SK-N-SH (cell line): ENCODE results near the gene TMUB1. TPM values are rescaled to one million over a fixed set of nuclear protein-coding genes. Genes with fewer than 3 reads are reported as not detected.

ENCODE experiments used
- CTCF ChIA-PET: fragments of 300-600, 350-600 bp; formaldehyde crosslinking; extraction: SDS; loops from one replicate; lab custom pipeline; 2021; lab: Yijun Ruan, JAX
- POLR2A ChIA-PET: fragments of 350-600 bp; sonication (Branson Sonifier 250); formaldehyde crosslinking; extraction: SDS; loops from one replicate; lab custom pipeline; 2020; ENCODE audit warnings: antibody characterized with exemption, inconsistent platforms; lab: Yijun Ruan, JAX
- DNase-seq: peaks from one replicate; pipeline ENCODE4 v3.0.0; 2012
- H2AFZ ChIP-seq: fragments of 200-600 bp; sonication (generic); 2 replicates; pipeline ENCODE4 v1.8.1; 2016; ENCODE audit warnings: antibody characterized with exemption, mild to moderate bottlenecking, low read depth
- H3F3A ChIP-seq: fragments of 200-600 bp; sonication (generic); replicated peaks from 2 replicates; pipeline ENCODE3; 2016; ENCODE audit warnings: antibody characterized with exemption, mild to moderate bottlenecking; ENCODE audit not compliant: insufficient read depth
- H3K27ac ChIP-seq, 2 experiments: fragments of 200-500 bp in 1 of 2; fragments of 200-600 bp in 1 of 2; sonication (Bioruptor generic) in 1 of 2; sonication (generic), shearing (Covaris generic) in 1 of 2; 2 replicates each; pipeline versions ENCODE4 v1.5.1 to v1.6.1; 2014 to 2016; ENCODE audit warnings: low read depth in 2 of 2, inconsistent platforms in 1 of 2, low read length in 1 of 2, mild to moderate bottlenecking in 1 of 2, mixed read lengths in 1 of 2
- H3K27me3 ChIP-seq: fragments of 200-600 bp; sonication (generic), shearing (Covaris generic); 2 replicates; pipeline ENCODE4 v1.6.1; 2016; ENCODE audit warnings: mixed run types; ENCODE audit not compliant: insufficient read depth
- H3K36me3 ChIP-seq, 2 experiments: fragments of 200-500 bp in 1 of 2; fragments of 200-600 bp in 1 of 2; sonication (Bioruptor generic) in 1 of 2; sonication (generic) in 1 of 2; replicated peaks in 1 of 2; 2 replicates each; pipeline versions ENCODE3 to v1.5.1; 2014 to 2016; ENCODE audit warnings: low read length in 1 of 2, mild to moderate bottlenecking in 1 of 2; ENCODE audit not compliant: insufficient read depth in 2 of 2, control insufficient read depth in 1 of 2
- H3K4me1 ChIP-seq, 2 experiments: fragments of 200-500 bp in 1 of 2; fragments of 200-600 bp in 1 of 2; sonication (Bioruptor generic) in 1 of 2; sonication (generic), shearing (Covaris generic) in 1 of 2; 2 replicates each; pipeline versions ENCODE4 v1.5.1 to v1.6.1; 2014 to 2016; ENCODE audit warnings: low read depth in 1 of 2, low read length in 1 of 2, mixed run types in 1 of 2; ENCODE audit not compliant: insufficient read depth in 2 of 2, control insufficient read depth in 1 of 2
- H3K4me2 ChIP-seq: fragments of 200-600 bp; sonication (generic), shearing (Covaris generic); 2 replicates; pipeline ENCODE4 v1.6.1; 2017; ENCODE audit warnings: mixed run types
- H3K4me3 ChIP-seq, 2 experiments: fragments of 200-500 bp in 1 of 2; fragments of 200-600 bp in 1 of 2; sonication (Bioruptor generic) in 1 of 2; sonication (generic), shearing (Covaris generic) in 1 of 2; 2 replicates each; pipeline versions ENCODE4 v1.5.1 to v1.8.1; 2014 to 2016; ENCODE audit warnings: low read depth in 2 of 2, inconsistent platforms in 1 of 2, low read length in 1 of 2, mild to moderate bottlenecking in 1 of 2, mixed read lengths in 1 of 2, moderate library complexity in 1 of 2
- H3K79me2 ChIP-seq: fragments of 200-600 bp; sonication (generic); 2 replicates; pipeline ENCODE4 v1.8.1; 2017; ENCODE audit warnings: mild to moderate bottlenecking; ENCODE audit not compliant: insufficient read depth
- H3K9ac ChIP-seq: fragments of 200-600 bp; sonication (generic); 2 replicates; pipeline ENCODE4 v1.6.1; 2017; ENCODE audit warnings: mixed run types
- H3K9me2 ChIP-seq: fragments of 200-600 bp; sonication (generic); 2 replicates; pipeline ENCODE4 v1.6.1; 2017; ENCODE audit warnings: mixed run types
- H3K9me3 ChIP-seq: fragments of 200-600 bp; sonication (generic); 2 replicates; pipeline ENCODE4 v1.6.1; 2017; ENCODE audit warnings: mixed run types, mild to moderate bottlenecking, moderate library complexity
- H4K20me1 ChIP-seq: fragments of 200-600 bp; sonication (generic); 2 replicates; pipeline ENCODE4 v1.6.1; 2017; ENCODE audit warnings: mild to moderate bottlenecking, mixed run types; ENCODE audit not compliant: insufficient read depth
- CHD2 ChIP-seq: fragments of 150-350 bp; IDR thresholded peaks from 2 replicates; pipeline ENCODE4 v1.6.1; 2018; ENCODE audit warnings: low read length; ENCODE audit not compliant: partially characterized antibody
- EP300 ChIP-seq, 2 experiments: IDR thresholded peaks; 2 replicates each; pipeline versions ENCODE4 v1.4.0 to v1.6.1; 2012; ENCODE audit warnings: borderline replicate concordance in 1 of 2, low read depth in 1 of 2, low read length in 1 of 2
- EZH2phosphoT487 ChIP-seq: fragments of 200-600 bp; sonication (generic); IDR thresholded peaks from 2 replicates; pipeline ENCODE4 v1.6.1; 2017; ENCODE audit warnings: low read depth, mixed run types, mild to moderate bottlenecking, antibody characterized with exemption, moderate library complexity, borderline replicate concordance
- GABPA ChIP-seq: IDR thresholded peaks from 2 replicates; pipeline ENCODE4 v1.4.0; 2012; ENCODE audit warnings: low read depth, mild to moderate bottlenecking
- GATA2 ChIP-seq: sonication (generic); formaldehyde crosslinking; IDR thresholded peaks from 2 replicates; pipeline ENCODE4 v1.5.0; 2020; ENCODE audit warnings: mild to moderate bottlenecking, missing genetic modification reagents
- MXI1 ChIP-seq: IDR thresholded peaks from 2 replicates; pipeline ENCODE4 v1.6.1; 2012; ENCODE audit warnings: mild to moderate bottlenecking, low read depth, low read length, improper control_type of control experiment
- NFIC ChIP-seq: IDR thresholded peaks from 2 replicates; pipeline ENCODE4 v1.4.0; 2012; ENCODE audit warnings: borderline replicate concordance
- NRF1 ChIP-seq: IDR thresholded peaks from 2 replicates; pipeline ENCODE4 v1.6.1; 2012; ENCODE audit warnings: low read depth, mild to moderate bottlenecking, low read length
- RFX5 ChIP-seq: IDR thresholded peaks from 2 replicates; pipeline ENCODE4 v1.6.1; 2012; ENCODE audit warnings: mild to moderate bottlenecking, improper control_type of control experiment, low read length
- TCF12 ChIP-seq: IDR thresholded peaks from 2 replicates; pipeline ENCODE4 v1.4.0; 2012
- YY1 ChIP-seq: IDR thresholded peaks from 2 replicates; pipeline ENCODE4 v1.4.0; 2012; ENCODE audit warnings: low read depth, mild to moderate bottlenecking
- WGBS: methylation state at CpG from one replicate; pipeline ENCODE4 v1.1.6; 2017; ENCODE audit warnings: low lambda C conversion rate; 5-methylcytosine and 5-hydroxymethylcytosine counted together
- polyA plus RNA-seq, 3 experiments: library from polyadenylated mRNA; depleted of rRNA; stranded (reverse); fragments of >200 nt; gene quantifications; 2 replicates each; pipeline ENCODE4 v1.2.3, GENCODE V29; 2012
- TF ChIP-seq, protein P1 (sequence below): IDR thresholded peaks from 2 replicates; pipeline ENCODE4 v1.4.0; 2012; ENCODE audit warnings: low read depth
- TF ChIP-seq, protein P2 (sequence below): fragments of 200-600 bp; sonication (generic); IDR thresholded peaks from 2 replicates; pipeline ENCODE4 v1.6.1; 2017; ENCODE audit warnings: antibody characterized with exemption, mild to moderate bottlenecking, moderate library complexity
- TF ChIP-seq, protein P3 (sequence below): IDR thresholded peaks from 2 replicates; pipeline ENCODE4 v1.6.1; 2012; ENCODE audit warnings: mild to moderate bottlenecking, low read depth, low read length, moderate library complexity
- TF ChIP-seq, protein P4 (sequence below): fragments of 150-350 bp; IDR thresholded peaks from 2 replicates; pipeline ENCODE4 v1.6.1; 2017; ENCODE audit warnings: antibody characterized with exemption, low read length, low read depth, borderline replicate concordance
- TF ChIP-seq, protein P5 (sequence below): fragments of 150-350 bp; IDR thresholded peaks from 2 replicates; pipeline ENCODE4 v1.6.1; 2016; ENCODE audit warnings: mild to moderate bottlenecking, low read depth, low read length

Gene TMUB1
- polyA plus RNA-seq, 1 of the 3 experiments (the other 2 are of a cell fraction) = 60.6 TPM

DNA sequence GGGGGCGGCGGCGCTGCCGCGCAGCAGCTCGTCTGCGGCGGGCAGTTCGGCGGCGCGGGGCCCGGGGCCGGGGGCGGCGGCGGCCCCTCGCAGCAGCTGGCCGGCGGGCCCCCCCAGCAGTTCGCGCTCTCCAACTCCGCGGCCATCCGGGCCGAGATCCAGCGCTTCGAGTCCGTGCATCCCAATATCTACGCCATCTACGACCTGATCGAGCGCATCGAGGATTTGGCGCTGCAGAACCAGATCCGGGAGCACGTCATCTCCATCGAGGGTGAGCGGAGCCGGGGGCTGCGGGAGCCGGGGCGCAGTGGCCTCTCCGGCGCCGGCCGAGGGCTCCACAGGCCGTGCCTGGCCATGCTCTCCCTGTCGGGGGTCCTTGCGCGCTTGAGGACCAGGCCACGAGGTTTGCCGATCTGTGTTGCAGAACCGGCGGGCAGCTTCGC is 3.5 kb upstream of the TMUB1 start:
- peak overlapping the region; percentile 88 for H3K9ac ChIP-seq
- H3K4me2 ChIP-seq = peak overlapping the region; percentile 99
- no peaks in the 10 kb centered on the region for H3K9me2 ChIP-seq
- TF ChIP-seq, protein P1, sequence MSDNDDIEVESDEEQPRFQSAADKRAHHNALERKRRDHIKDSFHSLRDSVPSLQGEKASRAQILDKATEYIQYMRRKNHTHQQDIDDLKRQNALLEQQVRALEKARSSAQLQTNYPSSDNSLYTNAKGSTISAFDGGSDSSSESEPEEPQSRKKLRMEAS = no peak
- TF ChIP-seq GATA2 (CRISPR knock-in tag) = 0 out of 2 replicates have a peak, but pooled peaks have one; percentile 42
- TF ChIP-seq, all 33 proteins: peak for 1
- Histone ChIP-seq H3F3A (peaks cover 20% of the 10 kb centered on the region), H3K4me1 (peaks cover 25 to 49% of the 10 kb centered on the region in 2 experiments), H3K4me3 (peak overlapping the region; percentile 90 to 100), H3K36me3 (peaks cover 0 to 8% of the 10 kb centered on the region in 2 experiments), H3K79me2 (peaks cover 64% of the 10 kb centered on the region), H3K27me3 (no peaks in the 10 kb centered on the region), H3K27ac (peak overlapping the region; percentile 58 to 87; a peak in 3 of 4 replicates), H4K20me1 (peaks cover 44% of the 10 kb centered on the region), H2AFZ (no peak overlapping the region), H3K9me3 (no peaks in the 10 kb centered on the region)
- DNase-seq = peak; percentile 77
- POLR2A ChIA-PET = interaction anchor here (0.7 to 1.3 kb wide), 3 partner anchors 9 to 74 kb away, joined by 3 to 4 read pairs (median 3); no protein-coding TSS in a partner anchor
- 2% methylated on average over 10 of the region's 56 CpGs for WGBS
- CTCF ChIA-PET = interaction anchor here (0.5 to 21.3 kb wide), 21 partner anchors 9 to 639 kb away, joined by 3 to 474 read pairs (median 4); partner anchors contain the start of genes ABCB8 and ASIC3

DNA sequence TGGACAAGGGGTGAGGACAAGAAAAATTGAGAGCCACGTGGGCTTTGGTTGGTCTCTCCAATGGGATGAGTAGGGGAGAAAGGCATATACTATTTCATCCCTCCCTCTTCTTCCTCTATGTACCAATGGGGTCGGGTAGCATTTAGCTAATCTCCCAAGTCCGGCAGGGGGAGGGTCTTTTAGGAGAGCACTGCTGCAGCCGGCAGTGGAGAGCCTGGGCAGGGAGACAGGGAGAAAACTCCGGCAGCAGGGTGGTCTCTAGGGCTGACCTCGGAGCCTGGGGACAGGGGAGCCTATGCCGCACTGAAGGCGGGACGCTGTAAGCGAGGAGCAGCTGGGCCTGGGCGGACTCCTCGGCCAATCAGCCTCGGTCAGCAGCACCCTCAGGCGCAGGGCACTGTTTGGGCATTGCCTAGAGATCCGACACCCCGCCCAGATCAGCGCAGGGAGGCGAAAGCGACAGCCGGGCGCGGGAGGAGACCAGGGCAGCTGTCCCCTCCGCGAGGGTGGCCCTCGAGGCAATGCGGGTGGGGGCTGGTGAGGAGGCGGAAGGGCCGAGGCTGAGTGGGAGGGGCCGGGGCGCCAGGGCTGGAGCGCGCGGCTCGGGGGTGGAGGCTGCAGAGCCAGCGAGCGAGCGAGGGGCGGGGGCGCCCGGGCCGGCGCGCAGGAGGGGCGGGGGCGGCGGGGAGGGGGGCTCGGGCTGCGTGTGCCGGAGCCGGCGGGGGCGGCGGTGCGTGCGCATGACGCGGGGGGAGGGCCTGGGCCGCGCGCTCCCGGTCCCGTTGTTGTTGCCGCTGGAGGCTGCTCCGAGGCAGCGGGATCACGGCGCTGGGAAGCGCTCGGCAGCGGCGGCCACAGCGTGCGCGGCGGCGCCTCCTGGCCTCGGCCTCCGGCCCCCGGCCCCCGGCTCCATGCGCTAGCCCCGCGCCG is 2.7 kb upstream of the TMUB1 start, which contains the start of gene AGAP3:
Gene AGAP3, plus strand, starts transcription at position 785 of the 930 bp plus-strand sequence. CDS start 267 bp downstream, outside the sequence.
- 2% methylated on average over 71 of the region's 84 CpGs for WGBS
- H3F3A ChIP-seq = peaks cover 20% of the 10 kb centered on the region
- no peaks in the 10 kb centered on the region for H3K27me3 ChIP-seq
- peaks cover 34 to 58% of the 10 kb centered on the region in 2 experiments for H3K4me1 ChIP-seq
- H3K9me3 ChIP-seq = no peaks in the 10 kb centered on the region
- peak within 1 kb of the TSS; percentile 88 for H3K9ac ChIP-seq
- H3K4me2 ChIP-seq = peak within 1 kb of the TSS; percentile 99
- ChIA-PET CTCF (interaction anchor here (0.5 to 21.3 kb wide), 19 partner anchors 9 to 323 kb away, joined by 3 to 474 read pairs (median 4); partner anchors contain the start of genes ABCB8, CDK5 and SLC4A2), POLR2A (interaction anchor here (0.8 to 1.4 kb wide), 5 partner anchors 27 to 1356 kb away, joined by 3 read pairs; partner anchors contain the start of genes ABCB8, ABCF2 and NUB1)
- peak; percentile 99 for DNase-seq
- peak within 1 kb of the TSS; percentile 72 for H2AFZ ChIP-seq
- peak within 1 kb of the TSS; percentile 64 to 94 for H3K27ac ChIP-seq
- peaks cover 0 to 13% of the 10 kb centered on the region in 2 experiments for H3K36me3 ChIP-seq
- H3K4me3 ChIP-seq = peak within 1 kb of the TSS; percentile 90 to 100
- peaks cover 35% of the 10 kb centered on the region for H4K20me1 ChIP-seq
- no peaks in the 10 kb centered on the region for H3K9me2 ChIP-seq
- peaks cover 64% of the 10 kb centered on the region for H3K79me2 ChIP-seq
- TF ChIP-seq MXI1 (peak; percentile 46), CHD2 (no peak), NRF1 (peak; percentile 66), YY1 (no peak), TCF12 (peak; percentile 39; the same call in 1 of the 2 replicates), RFX5 (no peak), NFIC (no peak), EP300 (IDR thresholded peaks at IDR 0.05; ENCODE audit: borderline replicate concordance in 1 of 2, low read depth in 1 of 2, low read length in 1 of 2) (peak in 1 of 2 experiments; percentile 25; a peak in 1 of 4 replicates), EZH2phosphoT487 (no peak), GABPA (no peak)
- TF ChIP-seq, protein P2, sequence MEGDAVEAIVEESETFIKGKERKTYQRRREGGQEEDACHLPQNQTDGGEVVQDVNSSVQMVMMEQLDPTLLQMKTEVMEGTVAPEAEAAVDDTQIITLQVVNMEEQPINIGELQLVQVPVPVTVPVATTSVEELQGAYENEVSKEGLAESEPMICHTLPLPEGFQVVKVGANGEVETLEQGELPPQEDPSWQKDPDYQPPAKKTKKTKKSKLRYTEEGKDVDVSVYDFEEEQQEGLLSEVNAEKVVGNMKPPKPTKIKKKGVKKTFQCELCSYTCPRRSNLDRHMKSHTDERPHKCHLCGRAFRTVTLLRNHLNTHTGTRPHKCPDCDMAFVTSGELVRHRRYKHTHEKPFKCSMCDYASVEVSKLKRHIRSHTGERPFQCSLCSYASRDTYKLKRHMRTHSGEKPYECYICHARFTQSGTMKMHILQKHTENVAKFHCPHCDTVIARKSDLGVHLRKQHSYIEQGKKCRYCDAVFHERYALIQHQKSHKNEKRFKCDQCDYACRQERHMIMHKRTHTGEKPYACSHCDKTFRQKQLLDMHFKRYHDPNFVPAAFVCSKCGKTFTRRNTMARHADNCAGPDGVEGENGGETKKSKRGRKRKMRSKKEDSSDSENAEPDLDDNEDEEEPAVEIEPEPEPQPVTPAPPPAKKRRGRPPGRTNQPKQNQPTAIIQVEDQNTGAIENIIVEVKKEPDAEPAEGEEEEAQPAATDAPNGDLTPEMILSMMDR = no peak
- TF ChIP-seq, protein P3, sequence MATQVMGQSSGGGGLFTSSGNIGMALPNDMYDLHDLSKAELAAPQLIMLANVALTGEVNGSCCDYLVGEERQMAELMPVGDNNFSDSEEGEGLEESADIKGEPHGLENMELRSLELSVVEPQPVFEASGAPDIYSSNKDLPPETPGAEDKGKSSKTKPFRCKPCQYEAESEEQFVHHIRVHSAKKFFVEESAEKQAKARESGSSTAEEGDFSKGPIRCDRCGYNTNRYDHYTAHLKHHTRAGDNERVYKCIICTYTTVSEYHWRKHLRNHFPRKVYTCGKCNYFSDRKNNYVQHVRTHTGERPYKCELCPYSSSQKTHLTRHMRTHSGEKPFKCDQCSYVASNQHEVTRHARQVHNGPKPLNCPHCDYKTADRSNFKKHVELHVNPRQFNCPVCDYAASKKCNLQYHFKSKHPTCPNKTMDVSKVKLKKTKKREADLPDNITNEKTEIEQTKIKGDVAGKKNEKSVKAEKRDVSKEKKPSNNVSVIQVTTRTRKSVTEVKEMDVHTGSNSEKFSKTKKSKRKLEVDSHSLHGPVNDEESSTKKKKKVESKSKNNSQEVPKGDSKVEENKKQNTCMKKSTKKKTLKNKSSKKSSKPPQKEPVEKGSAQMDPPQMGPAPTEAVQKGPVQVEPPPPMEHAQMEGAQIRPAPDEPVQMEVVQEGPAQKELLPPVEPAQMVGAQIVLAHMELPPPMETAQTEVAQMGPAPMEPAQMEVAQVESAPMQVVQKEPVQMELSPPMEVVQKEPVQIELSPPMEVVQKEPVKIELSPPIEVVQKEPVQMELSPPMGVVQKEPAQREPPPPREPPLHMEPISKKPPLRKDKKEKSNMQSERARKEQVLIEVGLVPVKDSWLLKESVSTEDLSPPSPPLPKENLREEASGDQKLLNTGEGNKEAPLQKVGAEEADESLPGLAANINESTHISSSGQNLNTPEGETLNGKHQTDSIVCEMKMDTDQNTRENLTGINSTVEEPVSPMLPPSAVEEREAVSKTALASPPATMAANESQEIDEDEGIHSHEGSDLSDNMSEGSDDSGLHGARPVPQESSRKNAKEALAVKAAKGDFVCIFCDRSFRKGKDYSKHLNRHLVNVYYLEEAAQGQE = no peak
- TF ChIP-seq, protein P4, sequence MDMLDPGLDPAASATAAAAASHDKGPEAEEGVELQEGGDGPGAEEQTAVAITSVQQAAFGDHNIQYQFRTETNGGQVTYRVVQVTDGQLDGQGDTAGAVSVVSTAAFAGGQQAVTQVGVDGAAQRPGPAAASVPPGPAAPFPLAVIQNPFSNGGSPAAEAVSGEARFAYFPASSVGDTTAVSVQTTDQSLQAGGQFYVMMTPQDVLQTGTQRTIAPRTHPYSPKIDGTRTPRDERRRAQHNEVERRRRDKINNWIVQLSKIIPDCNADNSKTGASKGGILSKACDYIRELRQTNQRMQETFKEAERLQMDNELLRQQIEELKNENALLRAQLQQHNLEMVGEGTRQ = no peak
- TF ChIP-seq, protein P5, sequence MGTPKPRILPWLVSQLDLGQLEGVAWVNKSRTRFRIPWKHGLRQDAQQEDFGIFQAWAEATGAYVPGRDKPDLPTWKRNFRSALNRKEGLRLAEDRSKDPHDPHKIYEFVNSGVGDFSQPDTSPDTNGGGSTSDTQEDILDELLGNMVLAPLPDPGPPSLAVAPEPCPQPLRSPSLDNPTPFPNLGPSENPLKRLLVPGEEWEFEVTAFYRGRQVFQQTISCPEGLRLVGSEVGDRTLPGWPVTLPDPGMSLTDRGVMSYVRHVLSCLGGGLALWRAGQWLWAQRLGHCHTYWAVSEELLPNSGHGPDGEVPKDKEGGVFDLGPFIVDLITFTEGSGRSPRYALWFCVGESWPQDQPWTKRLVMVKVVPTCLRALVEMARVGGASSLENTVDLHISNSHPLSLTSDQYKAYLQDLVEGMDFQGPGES = no peak
